Suprapubic skin (tissue), 4 donors: ENCODE results near the gene ADH6.

ENCODE experiments used
- EP300 ChIP-seq: sonication (generic); formaldehyde crosslinking; IDR thresholded peaks from one replicate; pipeline ENCODE4 v1.6.1; 2017; ENCODE audit warnings: antibody characterized with exemption
- POLR2A ChIP-seq, 2 donors: fragments of 450-650 bp; IDR thresholded peaks; one replicate each; pipeline ENCODE4 v1.6.1; 2017; ENCODE audit warnings: antibody characterized with exemption in 2 of 2, mild to moderate bottlenecking in 2 of 2, moderate library complexity in 2 of 2
- POLR2AphosphoS5 ChIP-seq, 3 donors: sonication (generic); formaldehyde crosslinking; IDR thresholded peaks; one replicate each; pipeline ENCODE4 v1.6.1; 2017; ENCODE audit warnings: antibody characterized with exemption in 3 of 3
- TF ChIP-seq, protein P1 (sequence below), 2 donors: fragments of 200-600 bp in 1 of 2; fragments of 450-650 bp in 1 of 2; sonication (generic) in 1 of 2; IDR thresholded peaks; one replicate each; pipeline ENCODE4 v1.5.1; 2016 to 2019; ENCODE audit warnings: antibody characterized with exemption in 2 of 2, mild to moderate bottlenecking in 1 of 2, moderate library complexity in 1 of 2

GRCh38 chr4:99207911-99208718 is 10.9 kb downstream of the ADH6 start:
- TF ChIP-seq, protein P1, sequence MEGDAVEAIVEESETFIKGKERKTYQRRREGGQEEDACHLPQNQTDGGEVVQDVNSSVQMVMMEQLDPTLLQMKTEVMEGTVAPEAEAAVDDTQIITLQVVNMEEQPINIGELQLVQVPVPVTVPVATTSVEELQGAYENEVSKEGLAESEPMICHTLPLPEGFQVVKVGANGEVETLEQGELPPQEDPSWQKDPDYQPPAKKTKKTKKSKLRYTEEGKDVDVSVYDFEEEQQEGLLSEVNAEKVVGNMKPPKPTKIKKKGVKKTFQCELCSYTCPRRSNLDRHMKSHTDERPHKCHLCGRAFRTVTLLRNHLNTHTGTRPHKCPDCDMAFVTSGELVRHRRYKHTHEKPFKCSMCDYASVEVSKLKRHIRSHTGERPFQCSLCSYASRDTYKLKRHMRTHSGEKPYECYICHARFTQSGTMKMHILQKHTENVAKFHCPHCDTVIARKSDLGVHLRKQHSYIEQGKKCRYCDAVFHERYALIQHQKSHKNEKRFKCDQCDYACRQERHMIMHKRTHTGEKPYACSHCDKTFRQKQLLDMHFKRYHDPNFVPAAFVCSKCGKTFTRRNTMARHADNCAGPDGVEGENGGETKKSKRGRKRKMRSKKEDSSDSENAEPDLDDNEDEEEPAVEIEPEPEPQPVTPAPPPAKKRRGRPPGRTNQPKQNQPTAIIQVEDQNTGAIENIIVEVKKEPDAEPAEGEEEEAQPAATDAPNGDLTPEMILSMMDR (IDR thresholded peaks at IDR 0.05) = no peak
- TF ChIP-seq POLR2A (IDR thresholded peaks at IDR 0.05) (no peak), POLR2AphosphoS5 (IDR thresholded peaks at IDR 0.05) (no peak), EP300 (no peak)
